NCI-H524 (cell line): ENCODE data around the gene C2CD2.

Source experiments
- DNase-seq, 2 experiments: peaks; one replicate each; lab custom pipeline; 2025; lab: John Stamatoyannopoulos, UW

Gene C2CD2

DNA sequence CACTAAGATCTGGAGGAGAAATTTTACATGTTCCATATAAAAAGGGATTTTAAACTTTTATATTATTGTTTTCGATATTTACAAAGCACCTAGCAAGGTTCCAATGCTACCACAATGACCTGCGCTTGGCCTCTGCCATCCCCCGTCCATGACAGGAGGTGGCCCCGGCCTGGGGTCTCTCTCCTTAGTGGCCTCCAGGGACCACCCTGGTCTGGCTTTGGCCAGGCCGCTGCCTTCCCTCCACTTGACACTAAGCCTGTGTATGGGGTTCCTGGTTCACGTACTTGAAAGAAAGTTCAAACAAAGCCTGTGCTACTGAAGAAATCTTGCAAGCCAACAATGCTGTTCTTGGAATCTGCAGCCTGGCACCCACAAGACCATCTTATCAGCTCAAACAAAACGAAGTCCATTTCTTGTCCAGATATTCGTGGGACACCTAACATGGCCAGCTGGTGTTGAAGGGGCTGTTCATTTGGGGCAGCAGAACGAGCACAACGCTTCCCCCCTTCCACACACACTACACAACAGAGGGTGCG is 87.5 kb downstream of the C2CD2 start:
- DNase-seq = no peak

DNA sequence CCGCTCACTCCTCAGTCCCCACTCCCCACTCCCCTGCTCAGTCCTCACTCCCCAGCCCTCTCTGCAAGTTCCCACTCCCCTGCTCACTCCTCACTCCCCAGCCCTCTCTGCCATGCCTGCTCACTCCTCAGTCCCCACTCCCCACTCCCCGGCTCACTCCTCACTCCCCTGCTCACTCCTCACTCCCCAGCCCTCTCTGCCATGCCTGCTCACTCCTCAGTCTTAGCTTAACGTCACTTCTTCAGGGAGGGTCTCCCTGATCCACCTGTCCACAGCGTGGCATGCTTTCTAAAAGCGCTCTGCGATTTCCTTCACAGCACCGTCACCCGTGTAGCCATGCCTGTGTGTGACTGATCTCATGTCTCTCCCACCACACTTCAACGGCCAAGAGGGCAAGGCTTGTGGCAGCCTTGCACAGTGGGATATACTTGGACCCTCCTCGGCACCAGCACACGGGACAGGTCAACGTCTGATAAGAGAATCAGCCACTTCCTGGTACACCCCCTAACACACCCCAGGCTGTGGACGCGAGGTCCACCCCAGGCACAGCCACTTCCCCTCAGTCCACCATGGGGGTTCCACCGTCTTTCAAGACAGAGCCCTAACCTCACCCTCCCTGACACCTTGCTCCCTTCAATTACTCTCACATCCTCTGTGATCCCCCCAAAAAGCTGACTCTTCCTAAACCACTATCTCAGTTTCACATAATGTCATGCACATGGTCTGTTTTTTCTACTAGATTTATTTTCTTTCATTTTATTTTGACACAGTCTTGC is 88.6 kb downstream of the C2CD2 start:
- no peak for DNase-seq

DNA sequence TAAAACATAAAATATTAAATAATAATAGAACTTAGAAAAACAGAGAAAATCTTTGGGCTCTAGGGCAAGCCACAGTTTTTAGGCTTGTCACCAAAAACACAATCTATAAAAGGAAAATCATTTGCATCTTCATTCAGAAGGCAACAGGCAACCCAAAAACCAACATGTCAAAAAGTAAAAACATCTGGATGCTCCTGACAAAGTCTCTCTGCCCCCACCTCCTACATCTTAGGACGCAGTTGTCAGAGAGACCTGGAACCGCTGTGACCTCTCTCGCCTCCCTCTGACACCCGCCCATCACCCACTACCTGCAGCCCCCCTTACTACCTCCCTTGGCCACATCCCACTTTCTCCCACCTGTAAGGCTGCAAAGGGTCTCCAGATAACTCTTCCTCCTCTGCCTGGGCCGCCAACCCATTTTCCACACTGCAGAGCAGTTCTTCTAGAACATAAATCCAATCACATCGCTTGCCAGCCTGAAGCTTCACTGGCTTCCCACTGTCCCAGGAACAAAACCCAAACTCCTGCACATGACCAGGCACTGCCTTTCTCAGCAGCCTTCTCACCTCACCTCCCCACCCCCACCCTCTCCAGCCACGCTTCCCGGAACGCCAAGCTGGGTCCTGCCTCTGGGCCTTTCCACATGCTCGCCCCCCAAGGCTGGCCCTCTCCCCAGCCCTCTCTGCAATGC is 89.4 kb downstream of the C2CD2 start:
- no peak for DNase-seq

DNA sequence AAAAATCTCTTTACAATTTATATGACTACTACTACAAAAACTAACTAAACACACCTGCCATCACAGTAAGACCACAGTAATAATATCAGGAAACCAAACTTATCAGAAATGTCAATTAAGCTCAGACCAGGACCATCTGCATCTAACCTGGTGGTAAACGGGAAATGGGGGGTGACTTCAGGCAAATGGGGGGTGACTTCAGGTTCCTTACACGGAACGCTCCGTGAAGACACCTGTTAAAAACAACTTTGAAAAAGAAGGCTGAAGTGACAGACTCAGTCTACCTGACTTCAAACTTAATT is 90.4 kb downstream of the C2CD2 start:
- DNase-seq = no peak

DNA sequence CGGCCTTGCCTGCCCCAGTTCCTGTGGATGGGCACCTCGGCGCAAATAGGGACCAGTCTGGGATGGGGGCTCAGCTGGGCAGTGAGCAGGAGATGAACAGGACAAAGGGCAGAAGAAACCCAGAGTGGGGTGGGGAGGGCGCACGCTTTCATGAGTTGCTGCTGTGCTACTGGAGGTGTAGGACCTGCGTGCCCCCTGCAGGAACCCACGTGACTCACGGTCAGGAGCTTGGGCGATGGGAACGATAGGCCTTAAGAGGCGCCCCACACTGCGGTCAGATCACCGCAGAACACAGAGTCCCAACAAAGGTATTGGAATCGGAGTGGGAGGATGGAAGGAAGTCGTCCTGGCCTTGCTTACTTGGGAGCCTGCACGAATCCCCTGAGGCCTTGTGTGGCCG is 91.8 kb downstream of the C2CD2 start:
- DNase-seq = no peak

DNA sequence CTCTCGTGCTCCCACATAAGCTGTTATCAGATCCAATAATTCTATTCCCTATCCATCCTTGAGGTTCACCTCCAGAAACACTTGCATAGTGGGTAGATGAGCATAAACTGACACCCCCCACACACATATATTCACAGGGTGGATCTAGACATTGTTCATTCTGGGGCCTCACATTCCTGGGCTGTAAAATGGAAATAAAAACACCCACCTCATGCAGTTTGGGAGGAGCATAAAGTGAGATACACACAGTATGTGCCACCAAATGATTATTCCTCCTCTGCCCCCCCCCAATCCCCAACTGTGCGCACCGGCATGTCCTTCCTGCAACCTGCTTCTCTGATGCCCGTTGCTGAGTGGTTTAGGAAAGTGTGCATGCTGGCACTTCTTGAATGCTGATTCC is 92.6 kb downstream of the C2CD2 start:
- DNase-seq = no peak

DNA sequence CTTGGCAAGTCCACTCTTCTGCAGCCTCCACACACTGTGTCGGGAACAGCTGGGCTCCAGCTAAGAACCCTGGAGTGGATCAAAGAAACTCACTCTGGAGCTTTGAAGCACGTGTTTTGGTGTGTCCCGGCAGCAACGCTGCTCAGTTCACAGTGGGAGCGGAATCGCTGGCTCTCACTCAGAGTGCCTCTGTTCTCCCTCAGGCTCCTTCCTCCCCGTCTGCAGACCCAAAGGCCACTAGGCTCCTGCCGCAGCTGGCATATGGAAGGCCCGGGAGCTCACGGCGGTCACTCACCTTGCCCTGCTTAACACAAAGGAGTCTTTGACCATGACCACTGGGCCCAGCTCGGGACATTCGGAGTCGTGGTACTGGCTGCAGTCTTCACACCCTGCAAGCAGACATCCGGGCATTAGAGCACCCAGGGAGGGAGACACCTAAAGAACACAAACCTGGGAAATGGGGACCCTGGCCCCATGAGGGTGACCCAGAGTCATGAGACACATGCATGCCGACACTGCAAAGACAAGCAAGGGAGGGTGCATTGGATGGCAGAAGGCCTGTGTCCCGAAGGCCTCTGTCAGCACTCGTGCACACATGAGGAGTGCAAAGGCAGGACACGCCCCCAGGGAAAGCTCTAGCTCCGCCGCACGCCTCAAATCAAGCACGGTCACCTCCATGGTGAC is 94.4 kb downstream of the C2CD2 start:
- peak in 1 of 2 experiments; percentile 16 for DNase-seq

DNA sequence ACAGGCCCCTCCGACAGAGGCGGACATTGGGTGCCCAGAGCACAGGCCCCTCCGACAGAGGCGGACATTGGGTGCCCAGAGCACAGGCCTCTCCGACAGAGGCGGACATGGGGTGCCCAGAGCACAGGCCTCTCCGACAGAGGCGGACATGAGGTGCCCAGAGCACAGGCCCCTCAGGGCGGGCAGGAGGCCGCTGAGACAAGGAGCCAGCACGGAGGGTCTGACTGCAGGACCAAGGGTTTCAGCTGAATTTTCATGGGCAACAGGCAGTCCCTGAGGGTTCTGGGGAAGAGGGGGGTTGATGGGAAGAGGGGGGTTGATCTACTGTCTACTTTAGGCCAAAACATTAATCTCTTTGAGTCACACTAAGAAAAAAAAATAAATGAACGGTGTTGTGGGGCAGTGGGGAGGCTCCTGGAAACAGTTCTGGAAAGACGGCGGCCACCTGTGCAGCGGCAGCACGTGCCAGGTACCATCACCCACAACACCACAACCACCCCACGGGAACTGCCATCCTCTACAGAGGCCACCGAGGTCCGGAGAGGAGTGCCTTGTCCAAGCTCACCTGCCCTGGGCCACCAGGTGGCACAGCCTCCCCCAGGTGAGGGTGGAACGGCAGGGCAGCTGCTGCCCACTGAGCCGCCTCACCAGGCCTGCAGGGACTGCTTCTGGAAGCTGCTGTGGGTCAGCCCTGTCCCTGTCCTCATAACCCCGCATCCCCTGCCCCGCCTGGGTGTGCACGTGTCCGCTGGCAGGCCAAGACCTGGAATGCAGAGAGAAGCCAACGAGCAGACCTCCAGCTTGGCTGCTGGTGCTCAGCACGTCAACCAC is 95.1 kb downstream of the C2CD2 start:
- no peak for DNase-seq

DNA sequence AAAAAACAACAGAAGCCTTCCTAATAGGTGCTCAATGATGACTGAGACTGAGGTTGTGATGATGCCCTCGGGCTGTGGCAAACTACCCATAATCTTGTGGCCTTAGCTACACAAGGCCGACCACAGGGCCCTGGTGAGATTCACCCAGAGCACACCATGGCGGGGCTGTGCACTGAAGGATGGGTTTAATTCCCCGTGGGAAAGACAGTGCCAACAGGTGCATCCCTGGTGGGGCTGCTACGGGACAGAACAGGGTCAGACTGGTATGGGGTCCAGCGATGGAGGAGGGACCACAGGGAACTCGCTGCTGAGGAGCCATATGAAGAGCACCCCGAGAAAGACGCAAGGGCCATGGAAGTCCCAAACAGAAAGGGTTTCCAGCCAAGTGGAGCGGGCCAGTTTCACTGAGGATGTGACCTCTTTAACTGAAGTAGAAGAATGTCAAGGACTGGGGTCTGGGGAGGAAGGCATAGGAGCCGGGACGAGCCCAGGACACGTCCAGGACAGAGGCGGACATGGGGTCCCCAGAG is 96.0 kb downstream of the C2CD2 start:
- no peak for DNase-seq

DNA sequence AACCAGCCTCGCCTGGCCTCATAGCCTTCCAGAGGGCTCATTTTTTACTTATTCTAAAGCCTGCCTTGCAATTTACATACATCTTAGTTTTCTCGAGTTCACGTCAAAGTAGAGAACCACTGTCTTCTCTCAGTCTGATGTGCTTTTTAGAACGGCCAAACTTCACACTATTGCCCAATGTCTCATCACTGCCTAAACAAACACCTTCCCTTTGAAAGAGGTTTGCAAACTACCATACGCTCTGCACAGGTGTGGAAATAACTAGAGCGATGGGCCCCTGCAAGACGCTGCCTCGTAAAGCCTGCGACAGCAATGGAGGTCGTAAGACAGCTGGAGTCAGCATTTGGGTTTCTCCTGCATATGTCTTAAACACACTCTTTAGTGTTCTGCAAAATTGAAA is 97.2 kb downstream of the C2CD2 start:
- DNase-seq = no peak

DNA sequence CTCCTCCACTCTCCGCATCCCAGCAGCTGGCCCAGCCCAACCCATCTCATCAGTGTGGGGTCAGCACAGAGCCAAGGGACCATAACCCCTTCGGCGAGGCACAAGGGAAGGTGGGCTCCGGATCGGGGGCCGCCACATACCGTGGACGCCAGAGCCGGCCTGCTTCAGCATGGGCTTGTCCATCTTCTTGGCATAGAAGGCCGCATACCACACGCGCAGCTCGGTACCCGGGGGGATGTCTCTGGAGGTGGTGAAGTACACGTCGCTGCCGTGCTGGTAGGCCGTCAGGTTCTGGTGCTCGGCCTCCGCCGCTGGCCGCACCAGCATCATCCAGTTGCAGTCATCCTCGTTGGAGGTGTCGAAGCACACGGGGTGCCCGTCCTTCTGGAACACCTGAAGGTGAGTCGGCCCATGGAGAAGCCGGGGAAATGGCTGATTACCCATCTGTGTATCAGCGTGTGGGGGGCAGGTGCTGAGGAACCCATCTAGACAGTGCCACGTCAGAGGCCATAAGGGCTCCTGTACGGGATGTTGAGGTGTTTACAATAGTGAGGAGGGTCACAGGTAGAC is 99.3 kb downstream of the C2CD2 start:
- no peak for DNase-seq

DNA sequence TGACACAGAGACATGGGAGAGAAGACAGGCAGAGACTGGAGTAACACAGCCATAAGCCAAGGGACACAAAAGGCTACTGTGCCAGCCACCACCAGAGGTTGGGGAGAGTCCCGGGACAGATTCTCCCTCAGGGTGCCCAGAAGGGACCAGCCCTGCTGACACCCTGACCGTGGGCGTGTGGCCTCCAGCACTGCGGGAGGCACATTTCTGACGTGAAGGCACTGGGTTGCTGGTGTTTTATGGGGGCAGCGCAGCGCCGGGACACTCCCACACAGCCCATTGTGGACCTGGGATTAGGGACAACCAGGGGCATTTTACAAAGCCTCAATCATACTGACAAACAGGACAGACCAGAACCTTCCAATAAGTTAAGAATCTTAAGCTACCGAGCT is 100.9 kb downstream of the C2CD2 start:
- no peak for DNase-seq

DNA sequence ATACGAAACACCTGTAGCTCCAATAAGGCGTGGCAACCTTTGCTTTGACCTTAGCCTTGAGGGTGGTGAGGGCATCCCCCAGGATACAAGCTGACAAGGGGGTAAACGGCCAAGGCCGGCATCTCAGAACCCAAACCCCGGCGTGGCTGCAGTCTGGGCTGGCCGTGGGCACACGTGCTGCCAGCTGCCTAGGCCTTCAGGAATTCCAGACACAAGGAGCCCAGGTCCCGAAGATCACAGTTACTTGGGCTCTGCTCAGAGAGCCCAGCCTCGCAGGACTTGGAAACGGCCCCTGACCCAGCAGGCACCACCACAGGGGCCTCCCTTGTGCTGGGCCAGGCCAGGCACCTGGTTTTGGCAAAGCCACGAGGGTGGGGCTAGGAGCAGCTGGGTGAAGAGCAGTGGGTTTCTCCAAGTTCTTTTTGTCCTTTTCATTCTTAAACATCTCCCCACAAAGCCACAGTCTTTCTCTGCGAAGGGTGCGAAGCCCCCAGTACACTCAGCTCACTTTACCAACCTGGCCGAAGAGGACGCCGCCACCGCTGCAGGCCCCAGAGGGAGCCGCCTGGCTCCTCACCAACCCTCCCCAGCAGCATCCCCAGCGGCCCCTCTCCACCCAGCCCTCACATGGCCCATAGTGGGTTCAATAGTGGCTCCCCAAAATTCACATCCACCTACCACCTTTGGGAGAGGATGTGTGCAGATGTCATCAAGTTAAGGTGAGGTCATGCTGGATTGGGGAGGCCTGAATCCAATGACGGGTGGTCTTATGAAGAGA is 101.5 kb downstream of the C2CD2 start:
- no peak for DNase-seq

DNA sequence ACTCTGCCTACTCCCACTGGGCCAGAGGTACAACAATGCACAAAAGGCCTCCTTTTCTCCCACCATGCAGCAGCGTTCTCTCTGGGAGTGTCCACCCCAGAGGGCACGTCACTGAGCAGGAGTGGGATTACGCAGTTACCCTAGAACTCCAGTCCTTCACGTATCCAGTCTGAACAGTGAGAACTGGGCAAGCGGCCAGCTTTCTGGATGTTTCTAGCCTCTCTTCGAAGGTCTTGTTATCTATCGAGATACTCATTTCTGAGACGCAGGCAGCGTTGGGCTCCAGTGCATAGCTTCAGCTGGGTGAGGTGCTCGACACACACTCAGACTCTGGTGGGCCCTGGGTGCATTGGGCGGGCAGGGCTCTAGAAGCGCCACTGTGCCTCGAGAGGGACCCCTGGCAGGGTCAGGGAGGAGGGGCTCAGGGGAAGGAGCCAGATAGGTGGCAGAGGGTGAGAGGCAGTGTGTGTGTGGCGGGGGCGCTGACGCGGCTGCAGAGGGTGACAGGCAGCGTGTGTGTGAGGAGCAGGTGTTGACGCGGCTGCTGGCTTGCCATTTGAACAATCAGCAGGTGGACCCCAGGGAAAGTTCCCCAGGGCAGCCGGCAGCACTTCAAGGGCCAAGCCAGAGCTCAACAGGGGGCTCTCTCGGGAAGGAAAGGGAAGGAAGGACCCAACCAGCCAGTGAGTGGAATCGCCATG is 102.6 kb downstream of the C2CD2 start:
- no peak for DNase-seq

DNA sequence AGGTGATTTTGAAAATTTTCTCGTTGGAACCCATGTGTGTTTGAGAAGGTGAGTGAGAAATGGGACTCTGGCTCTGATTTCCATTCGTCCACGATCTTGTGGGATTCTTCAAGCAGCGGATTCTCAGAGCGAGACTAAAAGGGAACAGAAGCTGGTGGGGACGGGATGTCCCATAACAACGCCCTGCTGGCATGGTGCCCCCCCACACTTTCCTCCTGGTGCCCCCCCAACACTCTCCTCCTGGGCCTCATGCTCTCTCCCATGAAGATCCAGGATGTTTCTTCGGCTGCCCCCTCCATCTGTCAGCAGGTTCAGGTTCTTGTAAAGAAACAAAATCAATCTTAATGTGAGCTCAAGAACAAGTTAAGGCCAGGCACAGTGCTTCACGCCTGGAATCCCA is 103.7 kb downstream of the C2CD2 start:
- no peak for DNase-seq

DNA sequence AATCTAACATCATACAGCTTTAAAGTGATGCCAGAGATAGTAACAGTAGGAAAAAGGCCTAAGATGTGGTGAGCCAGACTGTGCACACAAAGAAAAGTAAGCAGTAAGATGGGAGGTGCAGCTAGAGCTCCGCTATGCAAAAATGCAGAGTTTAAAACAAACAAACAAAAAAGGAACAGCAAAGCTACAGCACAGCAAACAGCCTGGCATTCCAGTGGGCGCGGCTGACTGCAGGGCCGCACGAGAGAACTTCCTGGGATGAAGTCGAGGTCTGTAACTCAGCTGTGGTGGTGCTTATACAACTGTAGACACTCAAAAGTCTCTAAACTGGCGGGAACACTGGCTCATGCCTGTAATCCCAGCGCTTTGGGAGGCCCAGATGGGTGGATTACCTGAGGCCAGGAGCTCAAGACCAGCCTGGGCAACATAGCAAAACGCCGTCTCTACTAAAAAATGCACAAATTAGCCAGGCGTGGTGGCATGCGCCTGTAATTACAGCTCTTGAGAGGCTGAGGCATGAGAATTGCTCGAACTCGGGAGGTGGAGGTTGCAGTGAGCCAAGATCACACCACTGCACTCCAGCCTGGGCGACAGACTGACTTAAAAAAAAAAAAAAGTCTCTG is 104.7 kb downstream of the C2CD2 start:
- no peak for DNase-seq

DNA sequence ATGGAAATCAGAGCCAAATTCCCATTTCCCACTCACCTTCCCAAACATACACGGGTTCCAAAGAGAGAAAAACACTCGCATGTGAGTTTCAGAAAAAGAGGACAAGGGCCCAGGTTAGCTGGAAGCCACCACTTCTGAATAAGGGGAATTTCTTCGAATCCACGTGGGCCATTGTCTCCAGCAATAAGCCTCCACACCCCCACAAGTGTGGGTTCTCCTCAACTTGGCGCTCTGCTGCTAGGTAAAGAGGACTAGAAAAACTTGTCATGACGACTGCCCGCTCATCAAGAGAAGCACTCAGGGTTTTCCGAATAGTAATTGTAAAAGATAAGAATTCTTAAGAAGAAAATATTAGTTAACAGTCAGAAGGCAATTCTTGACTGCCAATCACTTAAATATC is 105.3 kb downstream of the C2CD2 start:
- no peak for DNase-seq

DNA sequence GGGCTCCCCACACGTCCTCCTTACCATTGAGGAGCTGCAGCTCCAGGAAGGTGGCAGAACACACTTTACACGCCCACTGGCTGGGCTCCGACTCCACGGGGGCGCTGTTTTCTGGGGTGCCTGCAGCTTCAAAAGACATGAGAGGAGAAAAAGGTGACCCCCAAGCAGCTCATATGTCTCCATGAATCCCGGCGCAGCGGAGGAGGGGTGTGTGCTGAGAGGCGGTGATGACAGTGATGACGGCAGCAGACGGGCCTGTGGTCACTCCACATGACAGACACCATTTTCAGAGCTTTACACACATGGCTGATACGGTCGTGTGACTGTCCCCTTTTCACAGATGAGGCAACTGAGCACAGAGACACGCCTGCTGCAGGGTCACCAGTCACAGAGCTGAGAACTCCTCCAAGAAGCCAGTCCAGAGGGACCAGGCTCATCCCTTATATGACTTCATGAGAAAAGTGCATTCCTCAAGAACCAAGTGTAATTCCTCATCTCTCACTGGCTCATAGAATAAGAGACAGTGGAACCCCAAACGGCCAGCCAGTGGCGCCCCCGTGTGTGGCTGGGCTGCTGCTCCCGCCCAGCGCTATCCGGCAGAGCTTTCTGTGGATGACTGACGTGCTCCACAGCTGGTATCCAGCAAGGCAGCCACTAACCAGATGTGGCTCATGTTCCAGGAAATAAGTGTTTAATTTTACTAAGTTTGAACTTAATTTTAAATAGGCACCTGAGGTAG is 106.6 kb downstream of the C2CD2 start:
- no peak for DNase-seq

DNA sequence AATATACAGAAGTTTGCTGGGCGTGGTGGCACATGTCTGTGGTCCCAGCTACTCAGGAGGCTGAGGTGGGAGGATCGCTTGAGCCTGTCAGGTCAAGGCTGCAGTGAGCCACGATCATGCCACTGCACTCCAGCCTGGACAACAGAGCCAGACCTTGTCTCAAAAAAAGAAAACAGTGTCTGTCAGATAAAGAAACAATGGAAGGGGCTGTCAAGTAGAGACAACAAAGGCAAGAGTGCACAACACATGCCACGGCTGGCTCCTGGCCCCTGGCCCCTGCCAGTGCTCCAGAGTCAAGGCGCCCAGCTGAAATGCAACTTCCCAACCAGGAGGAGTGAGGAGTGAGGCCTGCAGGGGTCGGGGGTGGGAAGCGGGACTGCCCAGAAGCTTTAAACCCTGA is 107.3 kb downstream of the C2CD2 start:
- no peak for DNase-seq
